ENCODE measurements around the gene SLC2A8. TPM values are rescaled to one million over a fixed set of nuclear protein-coding genes. Genes with fewer than 3 reads are reported as not detected.

The SLC2A8 gene
- total RNA-seq, 3 donors from 2014 or later (not counting 1 experiment from before 2014, with no cell fraction given) = 21.1 to 30.6 (median 30.0) TPM

GRCh38 chr9:127388037-127388855 is 8.7 kb upstream of the SLC2A8 start:
- DNase-seq (peak; percentile 69 to 95), ATAC-seq (peak; percentile 93 to 97 (median 93))
- H3K36me3 ChIP-seq (ENCODE audit: control insufficient read depth, insufficient read depth, low read length) = no peaks in the 10 kb centered on the region
- no peaks in the 10 kb centered on the region for H3K9me3 ChIP-seq (ENCODE audit: control insufficient read depth, insufficient read depth, low read length)
- intact Hi-C loops (cut with micrococcal nuclease) = no loop called here
- peaks cover 18% of the 10 kb centered on the region for H3K4me1 ChIP-seq (ENCODE audit: control insufficient read depth, insufficient read depth, low read length)
- TF ChIP-seq CTCF (IDR thresholded peaks at IDR 0.05) = no peak
- Mint-ChIP-seq H3K4me3 (peak overlapping the region; percentile 60), H3K9me3 (no peaks in the 10 kb centered on the region), H3K36me3 (no peaks in the 10 kb centered on the region), H3K27ac (peak overlapping the region; percentile 74), H3K4me1 (peaks cover 14 to 15% of the 10 kb centered on the region in 2 donors), H3K27me3 (ENCODE audit: low read depth in 2 of 2) (peaks cover 42 to 66% of the 10 kb centered on the region in 2 donors)
- WGBS (ENCODE audit: insufficient coverage) = 24% methylated on average over 10 of the region's 10 CpGs
- no peak overlapping the region for H3K4me3 ChIP-seq (ENCODE audit: low read length)
- no peak overlapping the region for H3K27ac ChIP-seq (ENCODE audit: low read length)
- peaks cover 52% of the 10 kb centered on the region for H3K27me3 ChIP-seq (ENCODE audit: control insufficient read depth, insufficient read depth, low read length)

- TF ChIP-seq CTCF (IDR thresholded peaks at IDR 0.05) = no peak
- no peaks in the 10 kb centered on the region for H3K9me3 Mint-ChIP-seq
- ATAC-seq = no peak
- H3K27ac Mint-ChIP-seq = peak overlapping the region; percentile 74
- DNase-seq = no peak
- Histone ChIP-seq H3K27ac (ENCODE audit: low read length) (no peak overlapping the region), H3K9me3 (ENCODE audit: control insufficient read depth, insufficient read depth, low read length) (no peaks in the 10 kb centered on the region), H3K4me1 (ENCODE audit: control insufficient read depth, insufficient read depth, low read length) (peaks cover 18% of the 10 kb centered on the region), H3K27me3 (ENCODE audit: control insufficient read depth, insufficient read depth, low read length) (peaks cover 49% of the 10 kb centered on the region), H3K36me3 (ENCODE audit: control insufficient read depth, insufficient read depth, low read length) (no peaks in the 10 kb centered on the region), H3K4me3 (ENCODE audit: low read length) (no peak overlapping the region)
- intact Hi-C loops (cut with micrococcal nuclease) = no loop called here
- H3K4me3 Mint-ChIP-seq = peak overlapping the region; percentile 40
- WGBS (ENCODE audit: insufficient coverage) = 77% methylated on average over 6 of the region's 6 CpGs
- H3K36me3 Mint-ChIP-seq = no peaks in the 10 kb centered on the region
- H3K4me1 Mint-ChIP-seq = peaks cover 14 to 15% of the 10 kb centered on the region in 2 donors
- H3K27me3 Mint-ChIP-seq (ENCODE audit: low read depth in 2 of 2) = peaks cover 38 to 63% of the 10 kb centered on the region in 2 donors
These were observed 8.1 kb upstream of the SLC2A8 start for GRCh38 chr9:127388856-127389238.

GRCh38 chr9:127389381-127390247 is 7.4 kb upstream of the SLC2A8 start:
- WGBS (ENCODE audit: insufficient coverage) = 72% methylated on average over 3 of the region's 4 CpGs
- Histone ChIP-seq H3K27ac (ENCODE audit: low read length) (no peak overlapping the region), H3K36me3 (ENCODE audit: control insufficient read depth, insufficient read depth, low read length) (no peaks in the 10 kb centered on the region), H3K4me1 (ENCODE audit: control insufficient read depth, insufficient read depth, low read length) (peaks cover 18% of the 10 kb centered on the region), H3K9me3 (ENCODE audit: control insufficient read depth, insufficient read depth, low read length) (no peaks in the 10 kb centered on the region), H3K27me3 (ENCODE audit: control insufficient read depth, insufficient read depth, low read length) (peaks cover 43% of the 10 kb centered on the region), H3K4me3 (ENCODE audit: low read length) (no peak overlapping the region)
- DNase-seq (no peak), ATAC-seq (no peak)
- Mint-ChIP-seq H3K4me1 (peaks cover 14 to 15% of the 10 kb centered on the region in 2 donors), H3K27ac (peak overlapping the region; percentile 74), H3K4me3 (no peak overlapping the region), H3K36me3 (no peaks in the 10 kb centered on the region), H3K27me3 (ENCODE audit: low read depth in 2 of 2) (peaks cover 30 to 56% of the 10 kb centered on the region in 2 donors), H3K9me3 (no peaks in the 10 kb centered on the region)
- TF ChIP-seq CTCF (IDR thresholded peaks at IDR 0.05) = no peak
- intact Hi-C loops (cut with micrococcal nuclease) = loop anchor here (10.0 kb wide), 1 partner anchor 165 kb away; no protein-coding TSS in a partner anchor
